B cell (primary cell): ENCODE results near the gene RSBN1. TPM values are rescaled to one million over a fixed set of nuclear protein-coding genes. Genes with fewer than 3 reads are reported as not detected.

Experiments used
- ATAC-seq: fragments of 200-7000 bp; cut with Tn5 transposase; one replicate; pipeline ENCODE4 v1.10.0; 2021; ENCODE audit warnings: low read depth, mild to moderate bottlenecking, moderate number of reproducible peaks, moderate library complexity
- CTCF ChIA-PET: fragments of 350-600 bp; sonication (Branson Sonifier 250); formaldehyde crosslinking; loops from one replicate; lab custom pipeline; 2021; ENCODE audit warnings: antibody characterized with exemption, inconsistent platforms; lab: Charles Lee
- POLR2A ChIA-PET: fragments of 350-600 bp; sonication (Branson Sonifier 250); formaldehyde crosslinking; loops from one replicate; lab custom pipeline; 2021; ENCODE audit warnings: antibody characterized with exemption; lab: Charles Lee
- DNase-seq: peaks from one replicate; pipeline ENCODE4 v3.0.0; 2013
- H2AFZ ChIP-seq: 2 replicates; pipeline ENCODE4 v1.6.1; 2012; ENCODE audit warnings: mild to moderate bottlenecking, low read depth, low read length; ENCODE audit not compliant: insufficient read depth, poor library complexity, severe bottlenecking
- H3K27ac ChIP-seq, 2 donors: 1 replicate in 1 of 2; 2 replicates in 1 of 2; pipeline ENCODE4 v1.5.1; 2012 to 2013; ENCODE audit warnings: low read length in 2 of 2, mild to moderate bottlenecking in 2 of 2, moderate library complexity in 1 of 2
- H3K27me3 ChIP-seq, 4 experiments: fragments of 200-600 bp in 1 of 4; sonication (generic) in 1 of 4; replicated peaks in 1 of 4; 1 replicate in 2 of 4; 2 replicates in 2 of 4; pipeline versions ENCODE4 v1.6.1 to v1.7.0; 2013 to 2016; ENCODE audit warnings: low read length in 3 of 4, mild to moderate bottlenecking in 2 of 4, mixed read lengths in 1 of 4, moderate library complexity in 1 of 4; ENCODE audit not compliant: insufficient read depth in 4 of 4, control insufficient read depth in 3 of 4; ENCODE audit errors: control extremely low read depth in 1 of 4
- H3K36me3 ChIP-seq, 2 experiments: replicated peaks in 1 of 2; 1 replicate in 1 of 2; 2 replicates in 1 of 2; pipeline versions ENCODE4 v1.6.1 to v1.7.1; 2013; ENCODE audit warnings: low read length in 1 of 2; ENCODE audit not compliant: insufficient read depth in 2 of 2, control insufficient read depth in 1 of 2; ENCODE audit errors: control extremely low read depth in 1 of 2, extremely low read depth in 1 of 2
- H3K4me1 ChIP-seq, 2 donors: fragments of 200-600 bp in 1 of 2; sonication (generic) in 1 of 2; 1 replicate in 1 of 2; 2 replicates in 1 of 2; pipeline versions ENCODE4 v1.5.1 to v1.6.1; 2013 to 2017; ENCODE audit warnings: low read length in 2 of 2; ENCODE audit not compliant: control insufficient read depth in 2 of 2, insufficient read depth in 2 of 2
- H3K4me2 ChIP-seq: replicated peaks from 2 replicates; pipeline ENCODE3; 2012; ENCODE audit warnings: mild to moderate bottlenecking, low read depth, low read length; ENCODE audit not compliant: poor library complexity, severe bottlenecking
- H3K4me3 ChIP-seq, 5 experiments: fragments of 200-600 bp in 1 of 5; sonication (generic) in 1 of 5; 1 replicate in 3 of 5; 2 replicates in 2 of 5; pipeline versions ENCODE4 v1.5.1 to v1.7.0; 2011 to 2016; ENCODE audit warnings: low read length in 4 of 5, mild to moderate bottlenecking in 4 of 5, low read depth in 2 of 5, control low read depth in 1 of 5, moderate library complexity in 1 of 5; ENCODE audit not compliant: insufficient read depth in 1 of 5; ENCODE audit errors: control extremely low read depth in 1 of 5, extremely low read depth in 1 of 5
- H3K79me2 ChIP-seq: fragments of 200-600 bp; sonication (generic); one replicate; pipeline ENCODE4 v1.6.0; 2016; ENCODE audit warnings: low read length; ENCODE audit not compliant: control insufficient read depth, insufficient read depth
- H3K9ac ChIP-seq: fragments of 200-600 bp; sonication (generic); 2 replicates; pipeline ENCODE4 v1.6.1; 2017; ENCODE audit warnings: mild to moderate bottlenecking, low read length, moderate library complexity
- H3K9me3 ChIP-seq, 3 donors: one replicate each; pipeline versions ENCODE4 v1.6.1 to v1.7.1; 2013; ENCODE audit warnings: low read length in 2 of 3; ENCODE audit not compliant: control insufficient read depth in 2 of 3, insufficient read depth in 1 of 3; ENCODE audit errors: control extremely low read depth in 1 of 3
- H4K20me1 ChIP-seq: 2 replicates; pipeline ENCODE4 v1.6.0; 2012; ENCODE audit warnings: mild to moderate bottlenecking, low read length; ENCODE audit not compliant: insufficient read depth, control insufficient read depth, poor library complexity, severe bottlenecking
- H3K27ac Mint-ChIP-seq: one replicate; pipeline ENCODE4 v1.8.0; 2021; ENCODE audit warnings: mixed read lengths
- H3K27me3 Mint-ChIP-seq: one replicate; pipeline ENCODE4 v1.8.0; 2021; ENCODE audit warnings: mixed read lengths
- H3K4me1 Mint-ChIP-seq: one replicate; pipeline ENCODE4 v1.8.0; 2021; ENCODE audit warnings: mixed read lengths
- H3K4me3 Mint-ChIP-seq: one replicate; pipeline ENCODE4 v1.8.0; 2021; ENCODE audit warnings: mixed read lengths
- H3K9me3 Mint-ChIP-seq: one replicate; pipeline ENCODE4 v1.8.0; 2022; ENCODE audit warnings: mixed read lengths; ENCODE audit not compliant: insufficient read depth
- CTCF ChIP-seq: fragments of 200-600 bp; IDR thresholded peaks from one replicate; pipeline ENCODE4 v1.8.0; 2022; ENCODE audit warnings: antibody characterized with exemption, mild to moderate bottlenecking
- EZH2 ChIP-seq: IDR thresholded peaks from 2 replicates; pipeline ENCODE4 v1.6.1; 2012; ENCODE audit warnings: borderline replicate concordance, low read depth, mild to moderate bottlenecking, moderate library complexity, low read length; ENCODE audit not compliant: insufficient read depth, poor library complexity, severe bottlenecking
- WGBS: methylation state at CpG from one replicate; pipeline ENCODE4 v1.1.5; 2013; ENCODE audit warnings: missing lambda C conversion rate; ENCODE audit not compliant: insufficient coverage; 5-methylcytosine and 5-hydroxymethylcytosine counted together
- intact Hi-C: fragments of 100-400 bp; cut with micrococcal nuclease; formaldehyde crosslinking; loops from one replicate; pipeline ENCODE4 v1.10.0; 2022
- polyA plus RNA-seq: library from polyadenylated mRNA; depleted of rRNA; stranded (reverse); fragments of >200 nt; gene quantifications from 2 replicates; pipeline ENCODE4 v1.2.3, GENCODE V29; 2012
- total RNA-seq, 2 donors: library from RNA; stranded (reverse); fragments of 120-200 nt in 1 of 2; gene quantifications; 1 replicate in 1 of 2; 2 replicates in 1 of 2; pipeline versions ENCODE4 v1.2.3 to v1.2.4, GENCODE V29; 2013 to 2022

Gene RSBN1
- total and polyA plus RNA-seq, 2 donors (not counting 1 experiment from before 2014, with no cell fraction given): 20.6 to 40.2 TPM

DNA sequence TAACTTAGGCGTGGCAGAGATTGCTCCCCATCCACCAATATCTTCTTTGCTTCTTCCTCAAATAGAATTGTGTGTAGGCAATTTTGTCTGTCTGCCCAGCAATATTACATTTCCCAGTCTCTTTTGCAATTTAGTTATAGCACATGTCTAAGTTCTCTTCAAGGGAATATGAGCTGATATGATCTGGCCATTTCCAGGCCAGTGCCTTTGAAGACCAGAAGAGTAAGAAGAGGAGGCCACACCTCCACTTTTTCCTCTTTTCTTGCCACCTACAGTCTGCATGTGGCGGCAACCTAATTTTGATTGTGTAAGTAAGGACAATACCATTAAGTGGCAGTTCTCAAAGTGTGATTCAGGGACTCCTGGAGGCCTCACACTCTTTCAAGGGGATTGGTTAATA lies 6.3 kb upstream of the RSBN1 start:
- ChIA-PET CTCF (no interaction called here), POLR2A (no interaction called here)
- Mint-ChIP-seq H3K27me3 (no peaks in the 10 kb centered on the region), H3K27ac (no peak overlapping the region), H3K4me1 (no peaks in the 10 kb centered on the region), H3K4me3 (no peak overlapping the region), H3K9me3 (no peaks in the 10 kb centered on the region)
- H3K4me2 ChIP-seq: no peak overlapping the region
- no peaks in the 10 kb centered on the region for H3K9me3 ChIP-seq
- no peak for DNase-seq
- ATAC-seq: no peak
- H3K4me3 ChIP-seq: no peak overlapping the region
- no peak overlapping the region for H3K27ac ChIP-seq
- intact Hi-C loops: loop anchor here (10.0 kb wide), 1 partner anchor 1104 kb away; the partner anchor contains the start of gene PPM1J
- no peaks in the 10 kb centered on the region for H3K27me3 ChIP-seq
- no peak for TF ChIP-seq EZH2
- no peak for TF ChIP-seq CTCF
- no peak overlapping the region for H2AFZ ChIP-seq
- peaks cover 0 to 19% of the 10 kb centered on the region in 2 experiments for H3K36me3 ChIP-seq
- no peaks in the 10 kb centered on the region for H3K4me1 ChIP-seq
- no peaks in the 10 kb centered on the region for H3K79me2 ChIP-seq
- H4K20me1 ChIP-seq: no peaks in the 10 kb centered on the region
- no CpG with 5 or more reads among the region's 2 CpGs for WGBS
- no peak overlapping the region for H3K9ac ChIP-seq

GRCh38 chr1:113813218-113813617 lies 942 bp upstream of the RSBN1 start:
- Mint-ChIP-seq H3K4me3 (peak overlapping the region; percentile 26), H3K27ac (peak overlapping the region; percentile 68), H3K4me1 (peaks cover 34% of the 10 kb centered on the region), H3K9me3 (no peaks in the 10 kb centered on the region), H3K27me3 (no peaks in the 10 kb centered on the region)
- Histone ChIP-seq H3K4me1 (peaks cover 27 to 28% of the 10 kb centered on the region in 2 donors), H3K79me2 (peaks cover 36% of the 10 kb centered on the region), H2AFZ (peak overlapping the region; percentile 72), H3K4me2 (peak overlapping the region; percentile 76), H3K9ac (no peak overlapping the region), H3K27ac (peak overlapping the region; percentile 86 to 93), H4K20me1 (peaks cover 13% of the 10 kb centered on the region), H3K27me3 (no peaks in the 10 kb centered on the region), H3K4me3 (no peak overlapping the region), H3K36me3 (peaks cover 0 to 7% of the 10 kb centered on the region in 2 experiments), H3K9me3 (no peaks in the 10 kb centered on the region)
- CTCF ChIA-PET: interaction anchor here (0.8 to 1.8 kb wide), 3 partner anchors 10 to 116 kb away, joined by 3 to 7 read pairs (median 3); partner anchors contain the start of gene HIPK1
- POLR2A ChIA-PET: interaction anchor here (0.6 kb wide), 1 partner anchor 84 kb away, joined by 3 read pairs; no protein-coding TSS in a partner anchor
- intact Hi-C loops: loop anchor here (2.0 to 10.0 kb wide), 6 partner anchors 22 to 1098 kb away; partner anchors contain the start of genes LRIG2, NRAS, PPM1J and SLC16A1
- DNase-seq (peak; percentile 18), ATAC-seq (no peak)
- WGBS: 90% methylated on average over 14 of the region's 15 CpGs
- no peak for TF ChIP-seq EZH2
- TF ChIP-seq CTCF: no peak
